H1 (cell line): ENCODE measurements around the gene CERCAM. TPM values are rescaled to one million over a fixed set of nuclear protein-coding genes. Genes with fewer than 3 reads are reported as not detected.

ENCODE experiments used
- polyA plus RNA-seq, 7 experiments: library from polyadenylated mRNA; depleted of rRNA in 3 of 7; stranded (reverse) in 5 of 7; unstranded in 2 of 7; fragments of >200 nt in 5 of 7; fragments of 200-250 nt in 2 of 7; gene quantifications; 1 replicate in 5 of 7; 2 replicates in 1 of 7; 4 replicates in 1 of 7; pipeline versions ENCODE4 v1.2.1 to v1.2.3, GENCODE V29; 2011 to 2013; ENCODE audit warnings: missing spikeins in 2 of 7, mixed read lengths in 2 of 7
- total RNA-seq: library from RNA; stranded (reverse); fragmentation: NEBNext Ultra II Directional; extraction: Animal tissue kit (Norgen Biotek cat#: 25700); gene quantifications from 2 replicates; pipeline ENCODE4 v1.2.1, GENCODE V29; 2021
- TF ChIP-seq, protein P1 (sequence below): fragments of 300-600 bp; sonication (generic); IDR thresholded peaks from 2 replicates; pipeline ENCODE4 v1.7.1; 2012; ENCODE audit warnings: low read length, moderate library complexity, mild to moderate bottlenecking, inconsistent platforms; ENCODE audit not compliant: insufficient replicate concordance

Gene CERCAM
- total and polyA plus RNA-seq, 2 of the 8 experiments (the other 6 are each of a cell fraction or from before 2014, with no cell fraction given), result 3.1 to 5.2 TPM

- TF ChIP-seq, protein P1, sequence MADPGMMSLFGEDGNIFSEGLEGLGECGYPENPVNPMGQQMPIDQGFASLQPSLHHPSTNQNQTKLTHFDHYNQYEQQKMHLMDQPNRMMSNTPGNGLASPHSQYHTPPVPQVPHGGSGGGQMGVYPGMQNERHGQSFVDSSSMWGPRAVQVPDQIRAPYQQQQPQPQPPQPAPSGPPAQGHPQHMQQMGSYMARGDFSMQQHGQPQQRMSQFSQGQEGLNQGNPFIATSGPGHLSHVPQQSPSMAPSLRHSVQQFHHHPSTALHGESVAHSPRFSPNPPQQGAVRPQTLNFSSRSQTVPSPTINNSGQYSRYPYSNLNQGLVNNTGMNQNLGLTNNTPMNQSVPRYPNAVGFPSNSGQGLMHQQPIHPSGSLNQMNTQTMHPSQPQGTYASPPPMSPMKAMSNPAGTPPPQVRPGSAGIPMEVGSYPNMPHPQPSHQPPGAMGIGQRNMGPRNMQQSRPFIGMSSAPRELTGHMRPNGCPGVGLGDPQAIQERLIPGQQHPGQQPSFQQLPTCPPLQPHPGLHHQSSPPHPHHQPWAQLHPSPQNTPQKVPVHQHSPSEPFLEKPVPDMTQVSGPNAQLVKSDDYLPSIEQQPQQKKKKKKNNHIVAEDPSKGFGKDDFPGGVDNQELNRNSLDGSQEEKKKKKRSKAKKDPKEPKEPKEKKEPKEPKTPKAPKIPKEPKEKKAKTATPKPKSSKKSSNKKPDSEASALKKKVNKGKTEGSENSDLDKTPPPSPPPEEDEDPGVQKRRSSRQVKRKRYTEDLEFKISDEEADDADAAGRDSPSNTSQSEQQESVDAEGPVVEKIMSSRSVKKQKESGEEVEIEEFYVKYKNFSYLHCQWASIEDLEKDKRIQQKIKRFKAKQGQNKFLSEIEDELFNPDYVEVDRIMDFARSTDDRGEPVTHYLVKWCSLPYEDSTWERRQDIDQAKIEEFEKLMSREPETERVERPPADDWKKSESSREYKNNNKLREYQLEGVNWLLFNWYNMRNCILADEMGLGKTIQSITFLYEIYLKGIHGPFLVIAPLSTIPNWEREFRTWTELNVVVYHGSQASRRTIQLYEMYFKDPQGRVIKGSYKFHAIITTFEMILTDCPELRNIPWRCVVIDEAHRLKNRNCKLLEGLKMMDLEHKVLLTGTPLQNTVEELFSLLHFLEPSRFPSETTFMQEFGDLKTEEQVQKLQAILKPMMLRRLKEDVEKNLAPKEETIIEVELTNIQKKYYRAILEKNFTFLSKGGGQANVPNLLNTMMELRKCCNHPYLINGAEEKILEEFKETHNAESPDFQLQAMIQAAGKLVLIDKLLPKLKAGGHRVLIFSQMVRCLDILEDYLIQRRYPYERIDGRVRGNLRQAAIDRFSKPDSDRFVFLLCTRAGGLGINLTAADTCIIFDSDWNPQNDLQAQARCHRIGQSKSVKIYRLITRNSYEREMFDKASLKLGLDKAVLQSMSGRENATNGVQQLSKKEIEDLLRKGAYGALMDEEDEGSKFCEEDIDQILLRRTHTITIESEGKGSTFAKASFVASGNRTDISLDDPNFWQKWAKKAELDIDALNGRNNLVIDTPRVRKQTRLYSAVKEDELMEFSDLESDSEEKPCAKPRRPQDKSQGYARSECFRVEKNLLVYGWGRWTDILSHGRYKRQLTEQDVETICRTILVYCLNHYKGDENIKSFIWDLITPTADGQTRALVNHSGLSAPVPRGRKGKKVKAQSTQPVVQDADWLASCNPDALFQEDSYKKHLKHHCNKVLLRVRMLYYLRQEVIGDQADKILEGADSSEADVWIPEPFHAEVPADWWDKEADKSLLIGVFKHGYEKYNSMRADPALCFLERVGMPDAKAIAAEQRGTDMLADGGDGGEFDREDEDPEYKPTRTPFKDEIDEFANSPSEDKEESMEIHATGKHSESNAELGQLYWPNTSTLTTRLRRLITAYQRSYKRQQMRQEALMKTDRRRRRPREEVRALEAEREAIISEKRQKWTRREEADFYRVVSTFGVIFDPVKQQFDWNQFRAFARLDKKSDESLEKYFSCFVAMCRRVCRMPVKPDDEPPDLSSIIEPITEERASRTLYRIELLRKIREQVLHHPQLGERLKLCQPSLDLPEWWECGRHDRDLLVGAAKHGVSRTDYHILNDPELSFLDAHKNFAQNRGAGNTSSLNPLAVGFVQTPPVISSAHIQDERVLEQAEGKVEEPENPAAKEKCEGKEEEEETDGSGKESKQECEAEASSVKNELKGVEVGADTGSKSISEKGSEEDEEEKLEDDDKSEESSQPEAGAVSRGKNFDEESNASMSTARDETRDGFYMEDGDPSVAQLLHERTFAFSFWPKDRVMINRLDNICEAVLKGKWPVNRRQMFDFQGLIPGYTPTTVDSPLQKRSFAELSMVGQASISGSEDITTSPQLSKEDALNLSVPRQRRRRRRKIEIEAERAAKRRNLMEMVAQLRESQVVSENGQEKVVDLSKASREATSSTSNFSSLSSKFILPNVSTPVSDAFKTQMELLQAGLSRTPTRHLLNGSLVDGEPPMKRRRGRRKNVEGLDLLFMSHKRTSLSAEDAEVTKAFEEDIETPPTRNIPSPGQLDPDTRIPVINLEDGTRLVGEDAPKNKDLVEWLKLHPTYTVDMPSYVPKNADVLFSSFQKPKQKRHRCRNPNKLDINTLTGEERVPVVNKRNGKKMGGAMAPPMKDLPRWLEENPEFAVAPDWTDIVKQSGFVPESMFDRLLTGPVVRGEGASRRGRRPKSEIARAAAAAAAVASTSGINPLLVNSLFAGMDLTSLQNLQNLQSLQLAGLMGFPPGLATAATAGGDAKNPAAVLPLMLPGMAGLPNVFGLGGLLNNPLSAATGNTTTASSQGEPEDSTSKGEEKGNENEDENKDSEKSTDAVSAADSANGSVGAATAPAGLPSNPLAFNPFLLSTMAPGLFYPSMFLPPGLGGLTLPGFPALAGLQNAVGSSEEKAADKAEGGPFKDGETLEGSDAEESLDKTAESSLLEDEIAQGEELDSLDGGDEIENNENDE, result no peak
- TF ChIP-seq, all 59 proteins: peak for 0
Observed at GRCh38 chr9:128393970-128394369, 26.7 kb upstream of the CERCAM start (continued).
